ENCODE measurements around the gene LACTB.

LACTB gene

GRCh38 chr15:63190769-63191649, 69.3 kb downstream of the LACTB start:
- H2AFZ ChIP-seq (ENCODE audit: low read length): no peak overlapping the region
- H3F3A ChIP-seq (ENCODE audit: insufficient read depth, low read length): peaks cover 12% of the 10 kb centered on the region
- H3K9me2 ChIP-seq (ENCODE audit: low read depth, low read length): no peaks in the 10 kb centered on the region
- H3K27ac ChIP-seq (ENCODE audit: low read depth, low read length, poor library complexity, severe bottlenecking): peak overlapping the region; percentile 94
- no peaks in the 10 kb centered on the region for H4K20me1 ChIP-seq (ENCODE audit: insufficient read depth, low read length)
- H3K79me2 ChIP-seq (ENCODE audit: insufficient read depth, low read length): peaks cover 46% of the 10 kb centered on the region
- H3K27me3 ChIP-seq (ENCODE audit: insufficient read depth, low read length): no peaks in the 10 kb centered on the region; the same call in 1 of the 2 replicates
- H3K9me3 ChIP-seq (ENCODE audit: low read length): no peaks in the 10 kb centered on the region
- H3K4me2 ChIP-seq (ENCODE audit: low read length): peak overlapping the region; percentile 98
- H3K4me3 ChIP-seq (ENCODE audit: low read depth, low read length, poor library complexity, severe bottlenecking): peak overlapping the region; percentile 88
- no peak for TF ChIP-seq EZH2 (IDR thresholded peaks at IDR 0.05; ENCODE audit: borderline replicate concordance, low read length)
- TF ChIP-seq, protein P1, sequence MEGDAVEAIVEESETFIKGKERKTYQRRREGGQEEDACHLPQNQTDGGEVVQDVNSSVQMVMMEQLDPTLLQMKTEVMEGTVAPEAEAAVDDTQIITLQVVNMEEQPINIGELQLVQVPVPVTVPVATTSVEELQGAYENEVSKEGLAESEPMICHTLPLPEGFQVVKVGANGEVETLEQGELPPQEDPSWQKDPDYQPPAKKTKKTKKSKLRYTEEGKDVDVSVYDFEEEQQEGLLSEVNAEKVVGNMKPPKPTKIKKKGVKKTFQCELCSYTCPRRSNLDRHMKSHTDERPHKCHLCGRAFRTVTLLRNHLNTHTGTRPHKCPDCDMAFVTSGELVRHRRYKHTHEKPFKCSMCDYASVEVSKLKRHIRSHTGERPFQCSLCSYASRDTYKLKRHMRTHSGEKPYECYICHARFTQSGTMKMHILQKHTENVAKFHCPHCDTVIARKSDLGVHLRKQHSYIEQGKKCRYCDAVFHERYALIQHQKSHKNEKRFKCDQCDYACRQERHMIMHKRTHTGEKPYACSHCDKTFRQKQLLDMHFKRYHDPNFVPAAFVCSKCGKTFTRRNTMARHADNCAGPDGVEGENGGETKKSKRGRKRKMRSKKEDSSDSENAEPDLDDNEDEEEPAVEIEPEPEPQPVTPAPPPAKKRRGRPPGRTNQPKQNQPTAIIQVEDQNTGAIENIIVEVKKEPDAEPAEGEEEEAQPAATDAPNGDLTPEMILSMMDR (IDR thresholded peaks at IDR 0.05; ENCODE audit: low read length): no peak
- H3K9ac ChIP-seq (ENCODE audit: low read length): peak overlapping the region; percentile 88
- peaks cover 68% of the 10 kb centered on the region for H3K4me1 ChIP-seq (ENCODE audit: insufficient read depth, low read length, severe bottlenecking)
- no peaks in the 10 kb centered on the region for H3K36me3 ChIP-seq (ENCODE audit: insufficient read depth, low read length)
